Nucleus accumbens (tissue), 56 donors: ENCODE measurements around the gene ADD3.
"Not testable (repeated sequence)": the region's sequence is repeated elsewhere in the genome, so short reads cannot be mapped to it uniquely, and the experiment has no call there.

Source experiments
- DNase-seq, 56 donors: peaks; one replicate each; lab custom pipeline; 2025; lab: John Stamatoyannopoulos, UW

Gene ADD3

DNA sequence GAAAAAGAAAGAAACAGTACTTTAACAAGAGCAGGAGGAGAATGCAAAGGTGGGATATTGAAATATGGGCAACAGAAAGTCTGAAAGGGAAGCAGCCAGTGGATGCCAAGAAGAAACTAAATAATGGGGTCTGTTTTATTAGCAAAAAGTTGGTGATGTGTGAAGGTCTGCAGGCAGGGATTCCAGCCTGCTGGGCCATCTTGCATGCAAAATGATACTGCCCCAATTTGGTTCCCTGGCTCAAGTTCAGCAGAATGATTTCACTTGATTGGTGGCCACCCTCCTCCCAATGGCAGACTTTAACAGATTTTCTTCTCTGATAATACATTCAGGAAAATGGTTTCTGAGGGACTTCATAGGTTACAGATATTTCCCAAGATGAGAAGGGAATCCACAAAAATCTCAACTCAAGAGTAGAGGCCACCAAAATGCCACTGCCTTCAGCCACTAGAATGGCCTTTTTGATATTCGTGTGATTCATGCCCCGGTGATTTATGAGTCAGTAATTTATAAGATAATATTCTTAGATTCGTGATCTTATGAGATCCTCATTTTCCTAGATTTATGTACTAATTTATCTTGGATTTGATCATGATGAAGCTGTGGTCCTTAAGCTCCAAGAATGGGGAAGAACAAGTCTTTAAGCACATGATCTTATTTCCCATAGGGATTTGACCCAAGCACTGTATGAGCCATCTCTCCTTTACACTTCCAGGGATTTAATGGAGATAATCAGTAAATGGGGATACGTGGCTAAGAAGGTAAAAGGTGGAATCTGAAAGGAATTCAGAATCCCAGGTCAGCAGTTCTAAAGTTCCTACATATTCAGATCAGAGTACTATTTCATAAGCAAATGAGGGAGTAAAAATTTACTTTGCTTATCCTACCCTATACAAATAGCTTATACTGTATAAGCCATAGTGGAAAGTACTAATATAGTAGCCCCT, 32.3 kb upstream of the ADD3 start:
- no peak for DNase-seq

GRCh38 chr10:109976681-109977080, 31.1 kb upstream of the ADD3 start:
- no peak for DNase-seq

DNA sequence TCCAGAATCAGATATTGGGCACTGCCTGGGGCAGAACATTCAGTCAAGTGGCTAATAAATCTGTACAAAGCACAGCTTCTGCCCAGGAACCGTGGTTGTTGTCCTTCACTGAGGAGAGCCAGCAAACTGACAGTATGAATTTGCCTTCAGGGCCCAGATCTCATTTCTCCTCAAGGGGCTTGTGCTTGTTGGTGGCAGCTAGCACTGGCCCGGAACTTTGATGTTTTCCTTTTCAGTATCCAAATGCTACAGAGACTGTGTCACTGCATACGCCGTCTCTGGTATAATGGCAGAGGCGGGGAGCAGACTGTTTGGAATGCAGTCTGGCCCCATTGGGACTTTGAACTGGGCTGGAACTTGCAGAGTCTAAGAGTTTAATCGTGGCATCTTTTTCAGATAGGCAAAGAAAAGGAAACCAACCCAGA, 30.4 kb upstream of the ADD3 start:
- DNase-seq: peak in 2 of 56 donors; percentile 7 to 35

DNA sequence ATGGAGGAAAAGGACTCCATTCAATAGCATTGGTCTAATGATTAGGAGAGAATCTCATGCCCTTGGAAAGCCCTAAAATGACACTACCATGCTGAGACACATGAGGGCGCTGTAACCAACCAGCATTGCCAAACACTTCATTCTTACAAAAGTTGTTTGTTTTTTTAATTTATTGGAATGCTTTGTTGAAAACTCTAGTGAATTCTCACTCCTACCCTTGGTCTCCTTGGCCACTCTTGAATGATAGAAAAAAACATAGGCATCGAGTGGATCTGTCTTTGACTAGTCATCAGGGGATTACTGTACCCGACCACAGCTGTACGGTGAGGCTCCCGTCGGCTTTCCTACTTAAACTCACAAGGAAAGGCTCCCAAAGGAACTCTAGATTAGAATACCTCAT, 29.3 kb upstream of the ADD3 start:
- peak in 30 of 56 donors; percentile 6 to 73 (median 26) for DNase-seq

DNA sequence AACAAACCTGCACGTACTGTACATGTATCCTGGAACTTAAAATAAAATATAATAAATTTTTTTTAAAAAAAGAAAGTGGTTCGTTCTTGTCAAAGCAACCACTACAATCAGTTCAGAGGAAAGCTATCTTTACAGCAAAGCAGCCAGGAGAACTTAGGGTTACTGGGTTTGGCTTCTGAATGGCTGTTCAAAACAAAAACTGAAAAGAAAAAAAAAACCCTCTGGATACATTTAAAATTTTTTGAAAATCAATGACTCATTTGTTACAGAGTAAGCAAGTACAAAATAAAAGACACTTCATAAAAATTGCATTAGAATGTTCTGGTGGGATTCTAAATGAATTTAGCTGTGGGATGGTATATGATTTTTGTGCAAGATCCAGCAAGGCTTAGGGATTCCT, 28.6 kb upstream of the ADD3 start:
- DNase-seq: no peak

GRCh38 chr10:109981650-109982049, 26.1 kb upstream of the ADD3 start:
- no peak for DNase-seq

- no peak for DNase-seq
These were observed 25.7 kb upstream of the ADD3 start for GRCh38 chr10:109982123-109982522.

GRCh38 chr10:109982812-109983211, 25.0 kb upstream of the ADD3 start:
- DNase-seq: no peak

GRCh38 chr10:109984013-109984412, 23.8 kb upstream of the ADD3 start:
- DNase-seq: no peak

DNA sequence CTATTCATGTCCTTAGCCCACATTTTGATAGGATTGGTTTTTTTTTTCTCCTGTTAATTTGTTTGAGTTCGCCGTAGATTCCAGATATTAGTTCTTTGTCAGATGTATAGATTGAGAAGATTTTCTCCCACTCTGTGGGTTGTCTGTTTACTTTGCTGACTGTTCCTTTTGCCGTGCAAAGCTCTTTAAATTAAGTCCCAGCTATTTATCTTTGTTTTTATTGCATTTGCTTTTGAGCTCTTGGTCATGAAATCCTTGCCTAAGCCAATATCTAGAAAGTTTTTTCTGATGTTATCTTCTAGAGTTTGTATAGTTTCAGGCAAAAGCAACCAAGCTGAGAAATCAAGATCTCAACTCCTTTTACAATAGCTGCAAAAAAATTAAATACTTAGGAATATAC, 22.0 kb upstream of the ADD3 start:
- not testable (repeated sequence) for DNase-seq

GRCh38 chr10:109987452-109988211, 20.2 kb upstream of the ADD3 start:
- DNase-seq: no peak

GRCh38 chr10:109988212-109988596, 19.6 kb upstream of the ADD3 start:
- no peak for DNase-seq

DNA sequence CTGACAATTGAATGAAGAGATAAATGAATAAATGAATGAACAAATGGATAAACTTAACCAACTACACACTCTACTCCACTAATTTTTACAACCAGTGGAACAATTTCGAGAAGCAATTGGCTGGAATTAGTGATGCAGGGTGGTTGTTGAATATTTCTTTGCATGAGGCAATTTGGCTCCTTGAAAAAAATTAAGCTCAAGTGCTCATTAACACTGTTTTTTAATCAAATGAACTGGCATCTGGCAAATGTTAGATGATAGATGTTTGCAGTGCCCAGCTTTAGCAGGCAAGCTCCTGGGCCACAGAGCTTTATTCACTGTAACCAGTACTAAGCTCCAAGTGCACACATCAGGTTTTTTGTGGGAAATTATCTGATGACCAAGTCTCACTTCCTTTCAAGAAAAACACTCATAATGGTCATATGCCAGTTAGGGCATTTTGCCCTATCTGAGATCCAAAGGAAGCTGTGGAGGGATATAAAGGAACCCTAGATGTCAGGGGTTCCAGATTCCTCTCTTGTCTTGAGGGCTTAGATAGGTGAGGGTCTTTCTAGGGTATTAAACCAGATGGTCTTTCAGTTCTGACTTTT, 16.4 kb upstream of the ADD3 start:
- no peak for DNase-seq

DNA sequence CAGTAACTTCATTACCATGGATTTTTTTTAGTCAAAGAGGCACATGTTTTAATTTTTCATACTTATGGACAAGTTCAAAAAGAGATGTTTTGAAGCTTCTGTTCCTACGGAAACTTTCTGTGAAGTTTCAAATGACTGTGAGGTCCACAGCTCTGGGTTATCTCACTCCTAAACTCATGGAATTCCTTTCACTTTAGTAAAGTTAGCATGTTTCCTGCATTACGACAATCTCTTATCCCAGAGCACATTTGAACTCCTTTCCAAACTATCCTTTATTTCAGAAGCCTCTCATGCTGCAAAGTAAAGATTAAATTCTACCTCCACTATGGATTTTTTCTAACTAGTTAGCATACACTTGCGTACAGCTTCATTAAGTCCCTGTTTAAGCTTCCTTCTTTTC, 15.3 kb upstream of the ADD3 start:
- DNase-seq: no peak

DNA sequence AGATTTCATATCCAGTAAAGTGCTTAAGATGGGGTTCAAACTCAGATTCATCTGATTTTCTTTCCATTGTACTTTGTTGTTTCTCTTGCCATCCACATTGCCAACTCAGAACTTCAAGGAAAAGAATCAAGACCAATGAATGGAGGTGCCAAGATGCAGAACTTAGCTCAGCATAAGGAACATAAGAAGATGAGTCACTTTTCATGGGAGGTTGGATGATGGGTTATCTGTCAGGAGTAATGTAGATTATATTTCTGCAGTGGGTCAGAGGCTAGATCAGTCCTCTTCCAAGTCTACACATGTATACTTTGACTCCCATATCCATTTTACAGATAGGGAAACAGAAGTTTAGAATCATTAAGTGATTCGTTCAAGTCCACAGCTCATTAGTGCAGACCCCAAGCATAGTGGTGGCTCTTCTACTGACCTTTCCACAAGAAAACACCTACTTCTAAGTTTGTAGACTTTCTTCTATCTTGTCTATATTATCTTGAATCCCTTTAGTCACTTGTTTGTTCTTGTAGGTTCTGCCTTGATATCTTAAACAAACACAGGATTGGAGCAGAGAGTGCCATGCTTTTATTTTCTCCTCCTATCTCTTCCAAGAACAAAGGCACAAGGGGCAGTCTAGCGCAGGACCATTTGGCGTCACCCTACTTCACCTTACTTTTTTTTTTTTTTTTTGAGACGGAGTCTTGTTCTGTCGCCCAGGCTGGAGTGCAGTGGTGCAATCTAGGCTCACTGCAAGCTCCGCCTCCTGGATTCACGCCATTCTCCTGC, 14.0 kb upstream of the ADD3 start:
- DNase-seq: no peak

DNA sequence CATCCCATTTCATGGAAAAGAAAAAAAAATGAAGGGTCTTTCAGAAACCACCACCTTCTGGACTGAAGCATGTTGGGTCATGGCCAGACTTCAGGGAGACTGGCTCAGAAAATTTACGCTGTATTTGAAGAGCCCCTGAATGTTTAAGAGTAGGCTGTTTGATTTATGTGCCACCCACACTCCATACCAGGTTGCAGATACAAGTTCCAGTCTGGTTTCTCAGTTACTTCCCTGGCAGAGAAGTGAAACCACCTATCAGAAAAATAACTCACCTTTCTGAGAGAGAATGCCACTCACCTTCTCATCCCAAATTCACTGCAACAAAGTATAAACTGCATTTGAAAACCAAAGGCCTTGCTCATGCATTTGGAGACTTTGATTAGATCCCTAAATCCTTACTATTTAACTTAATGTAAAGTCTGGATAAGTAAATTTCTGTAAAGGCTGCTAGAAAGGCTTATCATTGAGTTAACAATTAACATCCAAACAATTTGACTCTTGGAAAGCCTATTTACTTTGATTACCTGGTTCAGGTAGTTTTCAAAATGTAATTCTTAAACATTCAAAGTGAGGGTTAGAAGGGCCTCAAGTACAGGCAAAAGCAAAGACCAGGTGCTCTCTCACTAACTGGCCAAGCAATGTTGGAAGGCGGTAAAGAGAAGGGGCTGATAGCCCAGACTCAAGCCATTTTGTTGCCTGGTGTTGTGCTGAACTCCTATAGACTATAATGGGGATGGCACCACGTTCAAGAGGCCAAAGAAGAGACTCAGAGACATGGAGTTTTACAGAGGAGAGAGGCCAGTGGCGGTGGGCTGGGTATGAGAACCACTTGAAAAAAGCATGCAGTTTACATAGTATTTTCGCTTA, 12.8 kb upstream of the ADD3 start:
- no peak for DNase-seq

DNA sequence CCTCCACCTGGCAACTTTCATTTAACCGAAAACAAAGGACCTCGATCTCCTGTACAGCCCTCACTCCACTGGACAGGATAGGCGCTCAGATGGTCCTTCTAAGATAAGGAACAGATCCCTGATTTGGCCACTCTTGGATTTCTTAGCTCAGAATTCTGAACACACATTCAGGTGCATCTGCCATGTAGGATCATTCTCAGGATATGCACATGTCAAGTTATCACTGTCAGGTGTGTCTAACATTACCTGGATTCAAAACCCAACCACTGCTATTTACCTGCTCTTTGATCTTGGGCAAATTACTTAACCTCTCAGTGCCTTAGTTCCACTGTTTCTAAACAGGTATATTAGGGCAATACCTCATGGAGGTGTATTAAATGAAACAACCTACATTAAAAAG, 12.2 kb upstream of the ADD3 start:
- no peak for DNase-seq

DNA sequence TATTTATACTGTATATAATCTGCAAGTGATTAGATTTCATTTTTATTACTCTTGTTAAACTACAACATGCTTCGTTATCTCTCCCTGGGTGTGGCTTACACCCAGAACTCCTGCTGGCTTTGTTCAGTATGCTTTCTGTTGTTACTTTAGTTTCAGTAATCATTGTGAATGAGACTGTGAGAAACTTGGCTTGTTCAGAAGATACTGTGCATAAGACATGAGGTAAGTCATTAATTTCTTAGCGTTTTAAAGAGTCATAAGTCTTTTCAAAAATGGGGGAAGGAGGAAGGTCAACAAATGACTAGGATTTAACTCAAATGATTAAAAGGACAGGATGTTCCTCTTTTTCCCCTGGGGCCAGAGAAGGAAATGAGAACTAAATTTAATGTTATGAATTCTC, 11.6 kb upstream of the ADD3 start:
- no peak for DNase-seq

- DNase-seq: no peak
These were observed 11.0 kb upstream of the ADD3 start for GRCh38 chr10:109996766-109997171.

DNA sequence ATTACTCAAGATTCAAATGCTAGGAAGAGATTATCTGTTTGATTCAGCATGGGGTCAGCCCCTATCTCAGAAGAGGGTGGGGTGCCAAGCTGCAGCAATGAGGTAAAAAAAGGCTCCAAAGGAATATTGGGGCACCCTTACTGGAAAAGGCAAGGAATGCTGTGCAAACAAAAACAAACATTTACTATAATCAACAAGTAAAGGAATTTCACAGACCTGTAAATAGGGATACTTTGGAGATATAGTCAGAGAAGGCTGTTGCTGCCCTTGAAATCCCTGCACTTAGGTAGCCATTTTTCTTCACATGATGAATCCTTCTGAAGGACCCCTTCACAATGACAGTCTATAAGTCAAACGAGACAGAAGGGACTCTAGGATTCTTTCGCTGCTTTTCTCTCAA, 10.6 kb upstream of the ADD3 start:
- no peak for DNase-seq
